CD4-positive, alpha-beta T cell treated with Interleukin-15 for 4 hours (primary cell): ENCODE results near the gene PGAM5.

Source experiments
- DNase-seq: peaks from one replicate; pipeline ENCODE4 v3.0.0-alpha.2; 2020; ENCODE audit warnings: low spot score

The PGAM5 gene

DNA sequence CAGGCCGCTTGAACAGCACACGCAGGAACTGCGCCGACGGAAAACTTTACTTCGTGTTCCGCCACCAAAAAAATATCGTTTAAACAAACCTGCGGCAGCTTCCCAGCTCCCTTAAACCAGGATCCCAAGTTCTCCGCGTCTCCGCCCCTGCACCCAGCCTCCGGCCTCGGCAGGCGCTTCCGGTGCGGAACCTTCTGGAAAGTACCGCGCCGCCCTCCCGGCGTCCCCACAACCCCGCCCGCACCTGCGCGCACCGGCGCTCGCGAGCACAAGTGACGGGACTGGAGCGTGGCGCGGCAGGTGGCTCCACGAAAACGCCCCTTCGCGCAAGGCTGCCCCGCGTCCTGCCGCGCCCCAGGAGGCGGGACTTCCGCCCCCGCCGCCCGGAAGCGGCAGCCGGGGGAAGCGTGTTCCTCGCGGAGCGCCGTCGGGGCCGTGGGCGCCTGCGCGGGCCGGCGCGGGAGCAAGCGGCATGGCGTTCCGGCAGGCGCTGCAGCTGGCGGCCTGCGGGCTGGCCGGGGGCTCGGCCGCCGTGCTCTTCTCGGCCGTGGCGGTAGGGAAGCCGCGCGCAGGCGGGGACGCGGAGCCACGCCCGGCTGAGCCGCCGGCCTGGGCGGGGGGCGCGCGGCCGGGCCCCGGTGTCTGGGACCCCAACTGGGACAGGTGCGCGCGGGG, at the start of gene PGAM5:
TSS of gene PGAM5 (plus strand) at position 438 of the 675 bp plus-strand sequence. CDS start at position 473, 35 bp downstream.
- DNase-seq: peak; percentile 92

DNA sequence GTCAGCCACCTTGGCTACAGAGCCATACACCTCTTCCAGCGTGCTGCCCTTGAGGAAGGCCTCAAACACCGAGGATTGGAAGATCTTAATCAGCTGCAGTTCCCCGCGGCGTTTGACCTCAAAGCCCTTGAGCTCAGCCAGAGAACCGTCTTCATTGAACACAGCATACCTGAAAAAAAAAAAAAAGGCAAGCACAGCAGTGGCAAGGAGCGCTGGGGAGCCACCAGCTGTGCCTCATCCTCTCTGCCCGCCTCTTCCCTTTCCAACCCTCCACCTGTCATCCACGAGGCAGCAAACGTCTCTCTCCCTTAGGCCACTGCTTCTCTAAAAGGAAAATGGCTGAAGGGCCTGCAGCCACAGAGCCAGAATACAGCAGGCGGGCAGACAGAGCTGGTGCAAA, 49.6 kb upstream of the PGAM5 start:
- DNase-seq: no peak

DNA sequence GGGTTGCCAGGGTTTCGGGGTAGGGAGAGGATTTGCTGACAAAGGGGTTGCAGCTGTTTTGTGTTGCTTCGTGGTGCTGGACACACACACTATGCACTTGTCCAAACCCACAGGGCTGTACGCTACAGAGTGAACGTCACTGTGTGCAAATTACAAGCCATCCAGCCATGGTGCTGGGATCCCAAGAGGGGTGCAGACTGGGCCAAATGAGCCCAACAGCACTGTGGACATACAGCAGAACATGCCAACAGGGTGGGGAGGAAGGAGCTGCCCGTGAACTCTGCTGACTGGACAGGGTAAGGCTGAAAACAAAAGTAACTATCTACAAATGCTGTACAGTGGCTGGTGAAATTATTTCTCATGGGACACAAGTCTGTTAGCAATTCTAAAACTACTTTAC, 48.7 kb upstream of the PGAM5 start:
- no peak for DNase-seq

DNA sequence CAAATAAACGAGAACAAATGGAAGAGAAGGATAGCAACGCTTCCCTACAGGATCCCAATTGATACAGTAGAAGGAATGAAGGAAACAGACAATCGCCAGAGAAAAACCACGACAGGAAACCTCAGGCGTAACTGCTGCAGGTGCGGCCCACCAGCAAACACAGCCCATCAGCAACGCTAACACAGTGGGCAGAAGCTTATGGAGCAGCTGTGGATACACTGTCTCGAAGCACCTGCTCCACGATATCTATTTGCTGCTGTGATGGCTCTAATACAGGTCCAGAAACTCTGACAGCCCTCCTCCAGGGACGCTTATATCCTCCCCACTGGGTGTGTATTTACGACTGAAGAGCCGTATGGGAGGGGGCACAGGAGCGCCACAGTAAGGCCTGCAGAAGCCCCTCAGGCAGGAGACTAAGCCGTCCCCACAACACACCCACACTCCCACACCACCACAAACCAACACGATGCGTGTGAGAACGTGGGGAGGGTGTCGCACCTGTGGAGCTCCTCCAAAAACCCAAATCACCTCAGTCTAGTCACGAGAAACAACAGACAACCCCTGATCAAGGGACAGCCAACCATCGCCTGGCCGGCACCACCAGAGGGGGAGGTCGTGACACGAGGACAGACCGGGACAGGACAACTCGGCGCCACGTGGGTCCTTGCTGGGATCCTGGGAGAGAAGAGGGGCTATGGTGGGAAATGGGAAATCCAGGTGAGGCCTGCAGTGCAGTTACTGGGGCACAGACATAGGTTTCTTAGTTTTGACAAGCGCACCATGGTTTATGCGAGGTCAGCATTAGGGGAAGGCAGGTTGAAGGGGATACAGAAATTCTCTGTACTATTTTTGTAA, 47.5 kb upstream of the PGAM5 start:
- DNase-seq: no peak

DNA sequence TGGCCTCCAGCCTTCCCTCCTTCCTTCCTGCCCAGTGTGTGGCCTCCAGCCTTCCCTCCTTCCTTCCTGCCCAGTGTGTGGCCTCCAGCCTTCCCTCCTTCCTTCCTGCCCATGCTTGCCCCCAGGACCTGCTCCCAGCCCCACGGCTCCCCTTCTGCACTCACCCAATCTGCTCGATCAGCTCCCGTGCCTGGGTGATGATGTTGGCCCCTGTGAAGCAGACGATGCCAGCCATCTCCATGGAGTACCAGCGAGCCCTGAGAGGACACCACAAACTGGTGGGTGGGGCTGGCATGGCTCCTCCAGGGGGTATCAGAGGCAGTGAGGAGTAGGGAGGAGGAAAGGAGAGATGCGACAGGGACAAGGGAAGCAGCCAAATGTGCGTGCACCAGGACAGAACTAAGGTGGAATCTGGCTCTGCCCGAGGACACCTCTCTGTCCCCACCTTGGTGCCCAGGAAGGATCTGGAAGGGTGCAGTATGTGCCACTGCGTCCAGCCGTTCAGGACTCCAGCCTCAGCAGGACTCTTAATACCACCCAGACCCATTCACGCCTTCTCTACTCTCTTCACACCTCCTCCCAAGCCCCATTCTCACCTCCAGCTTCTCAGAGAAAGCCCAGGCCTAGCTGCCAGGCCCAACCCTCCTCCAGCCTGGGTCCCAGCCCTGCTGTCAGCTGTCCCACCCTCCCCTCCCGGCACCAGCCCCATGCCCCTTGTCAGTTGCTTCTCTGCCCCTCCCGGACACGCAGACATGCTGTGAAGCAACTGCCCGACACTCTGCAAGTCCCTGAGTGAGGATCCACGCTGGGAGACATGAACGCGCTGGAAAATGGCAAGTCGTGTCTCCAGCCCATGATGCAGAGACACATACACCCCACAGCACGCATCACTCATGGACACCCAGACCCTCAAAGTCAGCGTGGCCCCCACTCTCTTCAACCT, 46.2 kb upstream of the PGAM5 start:
- no peak for DNase-seq

DNA sequence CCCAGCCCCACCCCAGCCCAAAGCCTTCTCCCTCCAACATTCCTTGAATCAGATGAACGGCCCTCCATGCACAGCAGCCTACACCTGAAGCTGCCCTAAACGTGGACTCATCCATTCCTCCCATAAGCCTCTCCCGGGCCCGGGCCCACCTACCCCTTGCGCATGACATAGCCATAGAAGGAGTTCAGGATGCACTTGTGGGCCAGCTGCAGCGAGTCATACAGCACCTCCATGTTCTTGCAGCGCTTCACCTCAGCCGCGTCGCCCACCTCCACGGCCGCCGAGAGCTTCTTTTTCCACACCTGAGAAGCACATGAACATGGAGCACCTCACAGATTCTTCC, 45.5 kb upstream of the PGAM5 start:
- no peak for DNase-seq

DNA sequence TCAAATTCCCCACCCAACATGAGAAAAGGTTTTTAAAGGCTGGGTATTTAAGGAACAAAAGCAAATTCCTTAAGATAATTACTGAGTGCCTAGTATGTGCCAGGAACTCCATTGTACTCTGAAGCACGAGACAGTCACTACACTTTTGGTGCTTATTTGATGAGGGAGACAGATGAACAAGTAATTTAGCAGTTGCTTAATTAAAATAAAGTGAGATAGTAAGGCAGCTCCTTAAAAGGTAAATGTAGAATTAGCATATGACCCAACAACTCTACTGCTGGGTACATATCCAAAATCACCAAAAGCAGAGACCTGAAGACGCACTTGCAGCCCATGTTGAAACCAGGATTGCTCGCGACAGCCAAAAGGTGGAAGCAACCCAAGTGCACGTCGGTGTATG, 44.8 kb upstream of the PGAM5 start:
- DNase-seq: no peak

DNA sequence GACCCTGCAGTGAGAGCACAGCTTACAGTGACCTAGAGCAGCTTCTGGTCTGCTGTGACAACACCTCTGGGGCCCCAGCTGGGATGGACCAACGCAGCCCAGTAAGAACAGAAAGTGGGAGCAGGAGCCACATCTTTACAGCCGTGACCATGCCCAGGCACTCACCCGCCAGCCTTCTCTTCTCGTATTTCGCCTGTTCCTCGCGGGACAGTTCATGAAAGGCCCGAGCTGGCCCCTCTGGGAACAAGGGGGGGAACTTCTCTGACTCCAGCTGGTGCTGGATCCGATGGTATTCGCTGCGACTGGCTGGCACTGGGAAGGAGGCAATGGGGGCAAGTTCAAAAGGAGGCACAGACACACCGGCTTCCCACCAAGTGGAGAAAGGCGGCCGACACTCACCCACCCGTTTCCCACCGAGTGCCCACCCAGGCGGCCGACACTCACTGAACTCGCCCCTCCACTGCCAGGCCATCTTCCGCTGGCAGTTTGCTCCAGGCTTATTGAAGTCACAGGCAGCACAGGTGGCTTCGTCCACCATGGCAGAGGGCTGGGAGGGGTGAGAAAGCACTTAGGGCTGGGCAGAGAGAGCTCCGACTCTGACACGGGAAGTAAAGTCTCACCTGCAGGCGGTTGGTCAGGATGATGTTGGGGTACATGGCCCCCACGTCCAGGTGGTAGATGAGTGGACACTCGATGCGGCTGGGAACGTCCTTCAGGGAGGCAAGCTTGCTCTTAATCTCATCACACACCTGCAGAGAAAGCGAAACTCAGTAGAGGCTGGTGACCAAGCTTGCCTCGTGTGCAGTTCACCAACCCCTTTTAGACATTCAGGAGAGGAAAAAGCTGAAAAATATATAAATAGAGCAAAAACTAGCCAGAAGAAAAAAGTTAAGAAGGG, 42.2 kb upstream of the PGAM5 start:
- no peak for DNase-seq

DNA sequence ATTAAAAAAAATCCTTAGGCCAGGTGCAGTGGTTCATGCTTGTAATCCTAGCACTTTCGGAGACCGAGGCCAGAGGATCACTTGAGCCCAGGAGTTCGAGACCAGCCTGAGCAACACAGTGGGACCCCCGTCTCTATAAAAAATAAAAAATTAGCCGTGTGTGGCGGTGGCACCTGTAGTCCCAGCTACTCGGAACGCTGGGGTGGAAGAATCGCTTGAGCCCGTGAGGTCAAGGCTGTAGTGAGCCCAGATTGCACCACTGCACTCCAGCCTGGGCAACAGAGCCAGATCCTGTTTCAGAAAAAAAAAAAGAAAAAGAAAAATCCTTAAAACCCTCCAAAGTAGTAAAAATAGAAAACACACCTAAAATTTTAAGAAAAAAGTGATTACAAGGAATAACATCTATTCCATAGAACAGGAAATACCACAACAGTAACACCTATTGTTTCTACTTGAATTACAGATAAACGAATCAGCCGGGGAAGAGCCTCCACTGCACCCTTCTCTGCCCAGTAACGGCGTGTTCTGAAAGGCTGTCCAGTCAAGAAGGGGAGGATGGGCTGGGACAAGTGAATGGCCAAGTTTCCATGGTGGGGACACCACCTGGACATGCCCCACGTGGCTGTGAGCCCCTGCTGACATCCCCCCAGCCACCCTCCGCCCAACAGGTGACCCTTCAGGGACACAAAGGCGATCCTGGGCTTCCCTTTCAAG, 41.3 kb upstream of the PGAM5 start:
- DNase-seq: no peak

DNA sequence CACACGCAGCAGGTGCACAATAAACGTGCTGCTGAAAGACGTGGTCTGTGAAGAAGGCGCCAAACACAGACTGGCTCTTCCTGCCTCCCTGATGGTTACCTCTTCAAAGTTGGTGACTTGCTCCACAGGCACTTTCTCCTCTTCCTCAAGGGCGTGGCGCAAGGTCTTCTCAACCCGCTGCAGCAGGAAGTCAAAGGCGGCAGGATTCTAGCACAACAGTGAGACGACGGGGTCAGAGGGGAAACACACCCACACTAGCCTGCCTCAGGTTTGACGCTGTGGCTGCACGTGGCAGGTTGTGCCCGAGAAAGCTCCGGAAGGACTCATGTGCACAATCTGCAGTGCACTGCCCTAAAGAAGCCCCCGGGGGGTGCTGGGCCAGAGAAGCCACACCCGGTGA, 38.5 kb upstream of the PGAM5 start:
- peak; percentile 2 for DNase-seq

DNA sequence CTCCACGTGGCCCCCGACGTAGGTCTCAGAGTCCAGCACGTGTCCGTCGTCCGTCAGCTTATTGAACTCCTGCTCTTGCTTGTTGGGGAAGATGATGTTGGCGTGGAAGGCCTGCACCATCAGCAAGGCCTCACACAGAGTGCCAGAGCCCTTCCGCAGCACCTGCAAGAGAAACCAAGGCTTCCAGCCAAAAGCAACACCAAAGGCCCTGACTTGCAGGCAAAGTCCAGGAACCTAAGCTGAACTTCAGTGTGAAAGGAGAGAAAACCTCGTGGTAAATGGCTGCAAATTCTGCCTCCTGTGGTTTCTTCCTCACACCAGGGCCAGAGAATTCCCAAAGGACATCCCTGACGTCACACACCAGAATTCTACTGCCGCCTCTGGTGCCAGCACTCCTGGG, 38.0 kb upstream of the PGAM5 start:
- no peak for DNase-seq

DNA sequence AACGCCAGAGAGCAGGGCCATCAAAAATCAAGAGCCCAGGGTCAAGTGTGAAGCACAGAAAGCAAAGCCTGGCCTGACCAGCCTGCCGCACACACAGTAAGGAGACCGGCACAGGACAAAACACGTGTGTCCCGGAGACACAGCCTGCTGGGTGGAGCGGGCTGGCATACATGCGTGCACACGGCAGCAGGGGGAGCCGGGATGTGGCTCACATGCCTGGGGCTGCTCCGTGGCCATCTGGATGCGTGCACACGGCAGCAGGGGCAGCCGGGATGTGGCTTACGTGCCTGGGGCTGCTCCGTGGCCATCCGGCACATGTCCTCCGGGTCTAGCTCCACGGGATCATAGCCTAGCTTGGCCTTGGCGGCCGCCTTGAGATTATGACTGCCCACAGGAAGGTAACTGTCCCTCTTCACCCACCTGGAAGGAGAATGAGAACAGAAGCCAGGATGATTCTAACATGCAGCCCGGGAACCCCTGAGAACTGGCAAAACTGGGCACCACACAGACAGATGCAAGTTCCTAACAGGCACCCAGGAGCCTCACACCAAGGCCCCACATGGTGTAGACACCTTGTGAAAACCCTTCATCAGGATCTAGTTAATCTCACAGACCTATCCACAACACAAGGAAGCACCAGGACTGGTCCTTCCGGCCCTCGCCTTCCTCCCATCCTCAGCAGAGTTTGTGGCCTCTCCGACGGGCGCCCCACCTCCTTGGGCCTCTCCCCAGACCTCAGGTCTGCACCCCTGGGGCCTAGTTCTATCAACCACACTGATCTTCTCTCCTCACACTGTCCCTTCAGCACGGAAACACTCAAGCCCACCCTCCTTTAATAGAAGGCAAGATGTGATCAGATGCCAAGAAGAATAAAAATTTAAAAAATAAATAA, 37.1 kb upstream of the PGAM5 start:
- no peak for DNase-seq

DNA sequence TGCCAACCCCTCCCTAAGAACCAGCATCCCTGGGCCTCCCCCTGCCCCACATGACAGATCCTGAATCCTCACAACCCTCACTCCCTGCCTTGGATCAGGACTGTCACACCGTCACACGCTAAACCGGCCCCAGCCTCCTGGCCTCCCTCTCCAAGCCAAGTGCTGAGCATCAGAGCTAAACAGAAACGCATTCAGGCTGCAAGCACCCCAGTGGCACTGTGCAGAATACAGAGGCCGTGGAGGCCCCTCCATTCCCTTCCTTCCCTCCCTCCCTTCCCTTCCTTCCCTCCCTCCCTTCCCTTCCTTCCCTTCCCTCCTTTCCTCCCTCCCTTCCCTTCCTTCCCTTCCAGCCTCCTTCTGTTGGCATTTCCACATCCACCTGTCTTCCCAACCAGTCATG, 36.1 kb upstream of the PGAM5 start:
- DNase-seq: no peak

DNA sequence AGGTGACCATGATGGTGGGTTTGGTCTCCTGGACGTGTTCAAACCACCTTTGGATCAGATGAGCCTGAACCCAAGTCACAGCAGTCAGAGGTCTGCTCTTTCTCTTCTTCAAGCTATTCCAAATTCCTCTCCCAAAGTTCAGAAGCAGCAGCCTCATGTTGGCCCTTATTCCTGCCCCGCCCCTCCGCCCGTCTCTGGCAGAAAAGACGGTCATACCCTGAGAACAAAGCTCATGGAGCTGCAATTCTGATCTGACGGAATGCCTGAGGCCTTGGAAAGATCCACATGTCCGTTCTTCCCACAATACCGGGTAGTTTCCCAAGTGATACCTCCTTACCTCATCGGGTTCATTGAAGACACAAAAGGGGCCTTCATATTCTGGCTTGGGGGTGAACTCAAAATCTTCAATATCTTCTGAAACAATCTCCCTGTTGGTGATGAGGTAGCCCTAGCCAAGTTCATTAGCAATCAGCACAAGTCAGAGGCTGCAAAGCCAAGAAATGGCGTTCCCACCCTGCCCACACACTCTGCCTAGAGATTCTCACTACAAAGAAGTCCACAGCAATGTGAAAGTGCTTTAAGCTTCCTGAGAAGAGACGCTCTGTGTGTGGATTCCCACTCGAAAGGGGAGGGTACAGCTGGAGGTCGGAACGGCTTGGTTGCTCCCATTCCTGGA, 34.7 kb upstream of the PGAM5 start:
- DNase-seq: no peak

DNA sequence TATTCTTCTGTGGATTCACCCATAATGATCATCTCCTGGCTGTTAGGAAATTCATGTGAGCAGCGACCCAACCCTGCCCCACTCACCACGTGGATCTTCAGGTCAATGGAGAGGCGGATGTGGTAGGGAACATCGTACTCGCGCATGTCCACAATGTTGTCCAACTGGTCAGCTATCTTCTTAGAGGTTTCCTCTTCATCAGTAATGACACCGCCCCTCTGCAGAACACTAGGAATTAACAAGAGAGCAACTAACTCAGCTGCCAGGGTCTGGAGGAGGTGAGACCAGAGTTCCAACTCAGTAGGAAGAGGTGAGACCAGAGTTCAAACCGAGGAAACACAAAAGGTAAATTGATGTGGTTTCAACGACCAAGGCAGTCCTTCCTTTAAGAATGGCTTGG, 33.1 kb upstream of the PGAM5 start:
- no peak for DNase-seq

DNA sequence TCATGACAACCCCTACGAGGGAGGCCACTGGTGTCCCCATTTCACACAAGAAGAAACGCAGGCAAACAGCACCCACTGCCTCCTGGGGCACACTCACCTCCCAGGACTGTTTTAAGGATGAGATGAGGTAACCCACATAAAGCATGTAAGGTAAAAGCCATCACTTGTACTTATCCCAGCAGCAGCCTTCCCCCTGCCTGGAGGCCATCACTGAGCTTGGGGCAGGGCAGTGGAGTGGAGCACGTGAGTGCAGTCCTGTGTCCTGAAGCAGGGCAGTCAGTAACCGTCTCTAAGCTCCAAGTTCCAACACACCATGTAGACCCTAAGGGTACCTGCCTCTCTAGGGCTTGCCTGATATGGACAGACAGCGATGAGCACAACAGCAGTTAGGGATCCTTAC, 25.2 kb upstream of the PGAM5 start:
- DNase-seq: no peak

DNA sequence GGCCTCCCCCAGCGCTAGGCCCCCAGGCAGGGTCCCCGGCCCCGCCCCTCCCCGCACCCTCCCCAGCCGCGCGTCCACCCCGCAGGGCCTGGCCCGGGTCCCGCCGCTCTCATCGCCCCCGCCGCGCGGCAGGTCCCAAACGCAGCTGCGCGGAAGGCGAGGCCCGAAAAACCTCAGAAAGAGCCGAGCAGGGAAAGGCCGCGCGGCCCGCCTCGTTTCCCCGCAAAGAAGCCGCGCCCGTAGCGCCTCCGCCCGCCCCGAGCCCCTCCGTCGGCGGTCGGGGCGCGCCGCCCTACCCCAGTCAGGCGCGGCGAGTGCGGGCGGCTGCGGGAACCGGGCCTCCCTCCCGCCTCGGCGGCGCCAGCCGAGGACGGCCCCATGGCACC, 23.8 kb upstream of the PGAM5 start:
- no peak for DNase-seq

DNA sequence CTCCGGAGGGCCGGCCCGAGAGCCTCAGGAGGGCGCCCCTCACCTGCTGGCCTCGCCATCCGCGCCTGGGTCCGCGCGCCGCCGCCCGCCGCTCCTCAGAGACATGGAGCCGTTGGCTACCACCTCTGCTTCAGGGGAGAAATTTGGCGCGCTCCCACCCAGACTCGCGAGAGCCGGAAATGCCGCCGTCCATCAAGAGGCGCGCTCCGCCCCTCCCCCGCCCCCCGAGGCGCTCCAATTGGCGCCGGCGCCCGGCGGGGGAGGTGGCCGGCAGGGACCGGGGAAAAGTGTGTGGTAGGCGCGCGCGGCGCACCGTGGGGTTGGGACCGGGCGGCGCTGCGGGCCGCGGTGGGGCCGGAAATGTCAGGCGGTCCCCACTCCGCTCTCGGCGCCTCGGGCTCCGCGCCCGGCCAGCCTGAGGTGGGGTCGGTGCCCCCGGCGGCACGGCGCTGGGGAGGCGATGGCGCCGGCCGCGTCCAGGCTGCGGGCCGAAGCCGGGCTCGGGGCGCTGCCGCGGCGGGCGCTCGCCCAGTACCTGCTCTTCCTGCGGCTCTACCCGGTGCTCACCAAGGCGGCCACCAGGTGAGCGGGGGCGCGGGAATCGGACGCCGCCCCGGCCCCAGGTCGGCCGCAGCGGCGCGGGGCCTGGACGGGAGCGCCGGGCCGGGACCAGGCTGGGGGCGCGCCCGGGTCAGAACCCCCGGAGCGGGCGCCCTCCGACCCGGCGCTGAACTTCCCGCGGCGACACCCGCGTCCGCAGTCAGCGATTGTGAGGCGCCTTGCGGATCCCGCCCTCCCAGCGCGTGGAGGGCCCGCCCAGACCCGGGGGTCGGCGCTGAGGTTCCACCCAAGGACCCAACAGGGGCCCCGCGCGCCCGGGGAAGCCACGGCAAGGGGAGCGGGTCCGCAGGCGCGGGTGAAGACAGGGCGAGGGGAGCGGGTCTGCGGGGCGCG, 23.2 kb upstream of the PGAM5 start, which contains the start of the genes POLE and PXMP2:
TSS of gene POLE (minus strand) at position 132 of the 954 bp plus-strand sequence. CDS start at position 105, 27 bp downstream.
TSS of gene PXMP2 (plus strand) at position 377 of the 954 bp plus-strand sequence. CDS start at position 461, 84 bp downstream.
- peak; percentile 94 for DNase-seq
